Putamen (tissue), 1 donor: ENCODE measurements around the gene WDTC1.
"Not testable (repeated sequence)": the region's sequence is repeated elsewhere in the genome, so short reads cannot be mapped to it uniquely, and the experiment has no call there.

Source experiments
- DNase-seq: peaks from one replicate; pipeline ENCODE4 v3.0.0-alpha.2; 2016; ENCODE audit warnings: low spot score

Gene WDTC1

GRCh38 chr1:27255136-27255535 is 20.7 kb downstream of the WDTC1 start:
- no peak for DNase-seq

GRCh38 chr1:27257155-27257554 is 22.7 kb downstream of the WDTC1 start:
- DNase-seq, result no peak

- no peak for DNase-seq
These were observed 24.2 kb downstream of the WDTC1 start for GRCh38 chr1:27258598-27258997.

- no peak for DNase-seq
These were observed 32.7 kb downstream of the WDTC1 start for GRCh38 chr1:27267153-27267552.

- DNase-seq, result no peak
These were observed 34.8 kb downstream of the WDTC1 start for GRCh38 chr1:27269276-27269675.

- no peak for DNase-seq
These were observed 39.8 kb downstream of the WDTC1 start for GRCh38 chr1:27274204-27274603.

GRCh38 chr1:27275696-27276095 is 41.3 kb downstream of the WDTC1 start:
- no peak for DNase-seq

GRCh38 chr1:27284425-27285273 is 50.2 kb downstream of the WDTC1 start:
- peak; percentile 66 for DNase-seq

GRCh38 chr1:27285274-27285660 is 50.8 kb downstream of the WDTC1 start:
- no peak for DNase-seq

GRCh38 chr1:27285821-27286220 is 51.4 kb downstream of the WDTC1 start:
- not testable (repeated sequence) for DNase-seq

- DNase-seq, result not testable (repeated sequence)
These were observed 54.7 kb downstream of the WDTC1 start for GRCh38 chr1:27289125-27289524.

- no peak for DNase-seq
These were observed 56.1 kb downstream of the WDTC1 start for GRCh38 chr1:27290581-27290980.

- no peak for DNase-seq
These were observed 57.7 kb downstream of the WDTC1 start for GRCh38 chr1:27292106-27292505.

- no peak for DNase-seq
These were observed 59.5 kb downstream of the WDTC1 start for GRCh38 chr1:27293915-27294314.

- DNase-seq, result peak; percentile 34
These were observed 62.4 kb downstream of the WDTC1 start for GRCh38 chr1:27296773-27297291.

- no peak for DNase-seq
These were observed 63.5 kb downstream of the WDTC1 start for GRCh38 chr1:27297903-27298302.

GRCh38 chr1:27298632-27299384 is 64.4 kb downstream of the WDTC1 start:
- DNase-seq, result no peak

GRCh38 chr1:27299385-27300271 is 65.2 kb downstream of the WDTC1 start:
- DNase-seq, result no peak

- DNase-seq, result peak; percentile 89
These were observed 66.1 kb downstream of the WDTC1 start for GRCh38 chr1:27300341-27301051.

- no peak for DNase-seq
These were observed 66.6 kb downstream of the WDTC1 start for GRCh38 chr1:27301052-27301422.

- DNase-seq, result no peak
These were observed 67.3 kb downstream of the WDTC1 start for GRCh38 chr1:27301582-27302199.
